ENCODE results near the gene ASF1B.
A peak's percentile ranks its signal among the peaks of the same experiment; 100 is the strongest.

DNA sequence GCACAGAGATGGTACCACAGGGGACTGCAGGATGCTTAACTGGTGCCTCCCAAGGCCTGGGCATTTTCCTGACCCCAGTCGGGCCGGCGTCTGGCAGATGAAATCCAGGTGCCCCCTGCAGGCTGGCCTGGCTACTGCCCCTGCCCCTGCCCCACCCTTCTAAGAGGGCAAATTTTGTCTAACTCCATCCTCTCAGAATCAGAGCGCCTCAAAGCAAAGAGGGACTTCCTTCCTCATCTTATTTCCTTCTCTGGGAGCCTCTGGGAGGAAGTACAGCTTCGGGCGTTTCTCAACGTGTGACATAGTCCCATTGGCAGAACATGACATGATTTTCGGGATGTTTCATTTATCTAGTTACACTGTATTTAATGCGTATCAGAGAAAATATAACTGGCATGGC, 21.5 kb downstream of the ASF1B start:
- TF ChIP-seq, protein P1, sequence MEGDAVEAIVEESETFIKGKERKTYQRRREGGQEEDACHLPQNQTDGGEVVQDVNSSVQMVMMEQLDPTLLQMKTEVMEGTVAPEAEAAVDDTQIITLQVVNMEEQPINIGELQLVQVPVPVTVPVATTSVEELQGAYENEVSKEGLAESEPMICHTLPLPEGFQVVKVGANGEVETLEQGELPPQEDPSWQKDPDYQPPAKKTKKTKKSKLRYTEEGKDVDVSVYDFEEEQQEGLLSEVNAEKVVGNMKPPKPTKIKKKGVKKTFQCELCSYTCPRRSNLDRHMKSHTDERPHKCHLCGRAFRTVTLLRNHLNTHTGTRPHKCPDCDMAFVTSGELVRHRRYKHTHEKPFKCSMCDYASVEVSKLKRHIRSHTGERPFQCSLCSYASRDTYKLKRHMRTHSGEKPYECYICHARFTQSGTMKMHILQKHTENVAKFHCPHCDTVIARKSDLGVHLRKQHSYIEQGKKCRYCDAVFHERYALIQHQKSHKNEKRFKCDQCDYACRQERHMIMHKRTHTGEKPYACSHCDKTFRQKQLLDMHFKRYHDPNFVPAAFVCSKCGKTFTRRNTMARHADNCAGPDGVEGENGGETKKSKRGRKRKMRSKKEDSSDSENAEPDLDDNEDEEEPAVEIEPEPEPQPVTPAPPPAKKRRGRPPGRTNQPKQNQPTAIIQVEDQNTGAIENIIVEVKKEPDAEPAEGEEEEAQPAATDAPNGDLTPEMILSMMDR (conservative IDR thresholded peaks at IDR 0.05 in 1 of 2, IDR thresholded peaks at IDR 0.05 in 1 of 2; ENCODE audit: extremely low read depth in 1 of 2, insufficient read depth in 1 of 2, low read depth in 1 of 2, low read length in 2 of 2) = peak; percentile 28 to 56
- no peak for TF ChIP-seq EZH2 (IDR thresholded peaks at IDR 0.05; ENCODE audit: borderline replicate concordance, low read length)
